GM23338 (cell line): Measurements from ENCODE around the gene ABHD3. TPM values are rescaled to one million over a fixed set of nuclear protein-coding genes. Genes with fewer than 3 reads are reported as not detected.

Source experiments
- ATAC-seq: fragments of 200-7000 bp; cut with Tn5 transposase; 3 replicates; pipeline ENCODE4 v1.9.1; 2020
- DNase-seq: peaks from one replicate; pipeline ENCODE4 v3.0.0-alpha.2; 2015; ENCODE audit warnings: low spot score
- H2AFZ ChIP-seq: fragments of 200-600 bp; sonication (generic); 2 replicates; pipeline ENCODE4 v1.8.0; 2016; ENCODE audit warnings: antibody characterized with exemption, mild to moderate bottlenecking, moderate library complexity
- H3F3A ChIP-seq: fragments of 200-600 bp; sonication (generic); replicated peaks from 2 replicates; pipeline ENCODE4 v1.8.0; 2017; ENCODE audit warnings: antibody characterized with exemption, mixed run types, low read depth
- H3K27ac ChIP-seq: fragments of 200-600 bp; sonication (generic); 2 replicates; pipeline ENCODE4 v1.6.1; 2016; ENCODE audit warnings: low read depth
- H3K27me3 ChIP-seq: fragments of 200-600 bp; sonication (generic); 2 replicates; pipeline ENCODE4 v1.8.0; 2016; ENCODE audit warnings: mild to moderate bottlenecking, mixed run types, moderate library complexity; ENCODE audit not compliant: insufficient read depth
- H3K36me3 ChIP-seq: fragments of 200-600 bp; sonication (generic); 2 replicates; pipeline ENCODE4 v1.8.0; 2016; ENCODE audit warnings: mild to moderate bottlenecking; ENCODE audit not compliant: insufficient read depth
- H3K4me1 ChIP-seq: fragments of 200-600 bp; sonication (generic); 2 replicates; pipeline ENCODE4 v1.8.0; 2016; ENCODE audit warnings: mild to moderate bottlenecking, moderate library complexity; ENCODE audit not compliant: insufficient read depth
- H3K4me2 ChIP-seq: fragments of 200-600 bp; sonication (generic); 2 replicates; pipeline ENCODE4 v1.7.1; 2017; ENCODE audit warnings: mixed run types
- H3K4me3 ChIP-seq: fragments of 200-600 bp; sonication (generic); 2 replicates; pipeline ENCODE4 v1.6.1; 2016; ENCODE audit warnings: mixed run types
- H3K79me2 ChIP-seq: fragments of 200-600 bp; sonication (generic); replicated peaks from 2 replicates; pipeline ENCODE4 v1.8.0; 2017; ENCODE audit warnings: mild to moderate bottlenecking; ENCODE audit not compliant: insufficient read depth
- H3K9me2 ChIP-seq: fragments of 200-600 bp; sonication (generic); 2 replicates; pipeline ENCODE4 v1.8.0; 2017; ENCODE audit not compliant: insufficient read depth
- H4K20me1 ChIP-seq: fragments of 200-600 bp; sonication (generic); replicated peaks from 2 replicates; pipeline ENCODE4 v1.8.0; 2017; ENCODE audit warnings: mild to moderate bottlenecking; ENCODE audit not compliant: insufficient read depth
- H3K27ac Mint-ChIP-seq: 2 replicates; pipeline ENCODE4 v1.8.0; 2020; ENCODE audit warnings: inconsistent platforms, mild to moderate bottlenecking, moderate library complexity, mixed read lengths
- H3K27me3 Mint-ChIP-seq: 3 replicates; pipeline ENCODE4 v1.8.0; 2022; ENCODE audit warnings: low read depth, mild to moderate bottlenecking, moderate library complexity, mixed read lengths, inconsistent platforms; ENCODE audit not compliant: insufficient read depth, poor library complexity
- H3K36me3 Mint-ChIP-seq: 3 replicates; pipeline ENCODE4 v1.8.0; 2021; ENCODE audit warnings: low read depth, mild to moderate bottlenecking, inconsistent platforms, moderate library complexity, mixed read lengths
- H3K4me1 Mint-ChIP-seq: 3 replicates; pipeline ENCODE4 v1.8.0; 2020; ENCODE audit warnings: mild to moderate bottlenecking, inconsistent platforms, mixed read lengths
- H3K4me3 Mint-ChIP-seq: 3 replicates; pipeline ENCODE4 v1.8.0; 2021; ENCODE audit warnings: moderate library complexity, mild to moderate bottlenecking, inconsistent platforms, mixed read lengths
- H3K9me3 Mint-ChIP-seq: 3 replicates; pipeline ENCODE4 v1.8.0; 2020; ENCODE audit warnings: moderate library complexity, mild to moderate bottlenecking, inconsistent platforms, mixed read lengths
- EZH2 ChIP-seq: fragments of 200-600 bp; sonication (generic); IDR thresholded peaks from one replicate; pipeline ENCODE4 v1.8.0; 2017; ENCODE audit warnings: antibody characterized with exemption, mild to moderate bottlenecking, low read depth; ENCODE audit not compliant: unreplicated experiment
- EZH2phosphoT487 ChIP-seq: fragments of 200-600 bp; sonication (generic); IDR thresholded peaks from one replicate; pipeline ENCODE4 v1.8.1; 2018; ENCODE audit warnings: antibody characterized with exemption; ENCODE audit not compliant: unreplicated experiment
- JUNB ChIP-seq: IDR thresholded peaks from one replicate; pipeline ENCODE4 v1.6.1; 2016; ENCODE audit warnings: antibody characterized with exemption; ENCODE audit not compliant: unreplicated experiment
- ZNF114 ChIP-seq: fragments of 250-450 bp; sonication (Bioruptor Pico); IDR thresholded peaks from 2 replicates; pipeline ENCODE4 v1.5.0; 2020; ENCODE audit warnings: mild to moderate bottlenecking, moderate library complexity
- polyA plus RNA-seq: library from polyadenylated mRNA; unstranded; fragments of >200 nt; fragmentation: Nextera tagmentation; extraction: Ambion mirVana; gene quantifications from 2 replicates; pipeline ENCODE4 v1.2.1, GENCODE V29; 2016
- total RNA-seq: library from RNA; depleted of rRNA; stranded (reverse); fragments of >200 nt; shearing (Covaris generic); gene quantifications from 2 replicates; pipeline ENCODE4 v1.2.3, GENCODE V29; 2014
- TF ChIP-seq, protein P1 (sequence below): IDR thresholded peaks from one replicate; pipeline ENCODE4 v1.6.1; 2018; ENCODE audit warnings: antibody characterized with exemption; ENCODE audit not compliant: unreplicated experiment
- TF ChIP-seq, protein P2 (sequence below): fragments of 250-450 bp; sonication (Bioruptor Pico); IDR thresholded peaks from 2 replicates; pipeline ENCODE4 v1.5.0; 2020; ENCODE audit warnings: mild to moderate bottlenecking, moderate library complexity

ABHD3 gene
- total and polyA plus RNA-seq, 2 experiments from 2014 or later, result 16.2 to 19.9 TPM

DNA sequence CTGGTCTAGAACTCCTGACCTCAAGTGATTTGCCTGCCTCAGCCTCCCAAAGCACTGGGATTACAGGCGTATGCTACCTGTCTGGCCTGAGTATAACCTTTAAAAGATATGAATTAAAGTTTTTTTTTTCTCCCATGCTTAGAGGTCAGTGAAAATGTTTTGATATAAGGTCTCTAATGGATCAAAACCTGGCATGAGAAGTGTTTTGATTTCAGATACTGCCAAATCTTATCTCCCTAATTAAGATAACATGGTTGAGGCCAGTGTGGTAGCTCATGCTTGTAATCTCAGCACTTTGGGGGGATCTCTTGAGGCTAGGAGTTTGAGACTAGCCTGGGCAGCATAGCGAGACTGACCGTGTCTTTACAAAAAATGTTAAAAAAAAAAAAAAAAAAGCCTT lies 51.2 kb downstream of the ABHD3 start (continued):
- TF ChIP-seq, protein P1, sequence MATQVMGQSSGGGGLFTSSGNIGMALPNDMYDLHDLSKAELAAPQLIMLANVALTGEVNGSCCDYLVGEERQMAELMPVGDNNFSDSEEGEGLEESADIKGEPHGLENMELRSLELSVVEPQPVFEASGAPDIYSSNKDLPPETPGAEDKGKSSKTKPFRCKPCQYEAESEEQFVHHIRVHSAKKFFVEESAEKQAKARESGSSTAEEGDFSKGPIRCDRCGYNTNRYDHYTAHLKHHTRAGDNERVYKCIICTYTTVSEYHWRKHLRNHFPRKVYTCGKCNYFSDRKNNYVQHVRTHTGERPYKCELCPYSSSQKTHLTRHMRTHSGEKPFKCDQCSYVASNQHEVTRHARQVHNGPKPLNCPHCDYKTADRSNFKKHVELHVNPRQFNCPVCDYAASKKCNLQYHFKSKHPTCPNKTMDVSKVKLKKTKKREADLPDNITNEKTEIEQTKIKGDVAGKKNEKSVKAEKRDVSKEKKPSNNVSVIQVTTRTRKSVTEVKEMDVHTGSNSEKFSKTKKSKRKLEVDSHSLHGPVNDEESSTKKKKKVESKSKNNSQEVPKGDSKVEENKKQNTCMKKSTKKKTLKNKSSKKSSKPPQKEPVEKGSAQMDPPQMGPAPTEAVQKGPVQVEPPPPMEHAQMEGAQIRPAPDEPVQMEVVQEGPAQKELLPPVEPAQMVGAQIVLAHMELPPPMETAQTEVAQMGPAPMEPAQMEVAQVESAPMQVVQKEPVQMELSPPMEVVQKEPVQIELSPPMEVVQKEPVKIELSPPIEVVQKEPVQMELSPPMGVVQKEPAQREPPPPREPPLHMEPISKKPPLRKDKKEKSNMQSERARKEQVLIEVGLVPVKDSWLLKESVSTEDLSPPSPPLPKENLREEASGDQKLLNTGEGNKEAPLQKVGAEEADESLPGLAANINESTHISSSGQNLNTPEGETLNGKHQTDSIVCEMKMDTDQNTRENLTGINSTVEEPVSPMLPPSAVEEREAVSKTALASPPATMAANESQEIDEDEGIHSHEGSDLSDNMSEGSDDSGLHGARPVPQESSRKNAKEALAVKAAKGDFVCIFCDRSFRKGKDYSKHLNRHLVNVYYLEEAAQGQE, result no peak
- TF ChIP-seq EZH2phosphoT487, result no peak
- TF ChIP-seq EZH2, result no peak
- no peak for TF ChIP-seq JUNB

DNA sequence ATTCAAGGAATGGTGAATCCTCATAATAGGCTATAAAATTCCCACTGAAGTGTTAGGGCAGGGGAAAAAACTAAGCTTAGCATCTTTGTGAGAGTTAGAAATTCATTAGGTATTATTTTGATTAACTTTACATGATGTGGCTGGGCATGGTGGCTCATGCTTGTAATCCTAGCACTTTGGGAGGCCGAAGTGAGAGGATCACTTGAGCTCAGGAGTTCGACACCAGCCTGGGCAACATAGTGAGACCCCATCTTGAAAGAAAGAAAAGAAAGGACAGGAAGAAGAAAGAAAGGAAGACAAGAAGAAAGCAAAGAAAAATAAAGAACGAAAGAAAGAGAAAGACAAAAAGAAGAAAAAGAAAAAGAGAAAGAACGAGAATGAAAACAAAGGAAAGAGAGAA lies 52.5 kb downstream of the ABHD3 start:
- H3K27me3 Mint-ChIP-seq, result no peaks in the 10 kb centered on the region
- H3K36me3 Mint-ChIP-seq, result peaks cover 5% of the 10 kb centered on the region; the same call in 2 of the 3 replicates
- no peak overlapping the region for H3K4me3 Mint-ChIP-seq
- no peak overlapping the region for H3K4me3 ChIP-seq
- H3K79me2 ChIP-seq, result no peaks in the 10 kb centered on the region
- ATAC-seq, result no peak
- H3F3A ChIP-seq, result no peaks in the 10 kb centered on the region
- H3K4me2 ChIP-seq, result no peak overlapping the region
- no peak overlapping the region for H2AFZ ChIP-seq
- H3K36me3 ChIP-seq, result no peaks in the 10 kb centered on the region
- no peaks in the 10 kb centered on the region; the same call in 2 of the 3 replicates for H3K9me3 Mint-ChIP-seq
- no peak overlapping the region for H3K27ac ChIP-seq
- no peaks in the 10 kb centered on the region for H4K20me1 ChIP-seq
- no peaks in the 10 kb centered on the region for H3K9me2 ChIP-seq
- H3K4me1 Mint-ChIP-seq, result no peaks in the 10 kb centered on the region
- TF ChIP-seq EZH2 (no peak), ZNF114 (CRISPR knock-in tag) (no peak), JUNB (no peak)
- TF ChIP-seq, protein P2, sequence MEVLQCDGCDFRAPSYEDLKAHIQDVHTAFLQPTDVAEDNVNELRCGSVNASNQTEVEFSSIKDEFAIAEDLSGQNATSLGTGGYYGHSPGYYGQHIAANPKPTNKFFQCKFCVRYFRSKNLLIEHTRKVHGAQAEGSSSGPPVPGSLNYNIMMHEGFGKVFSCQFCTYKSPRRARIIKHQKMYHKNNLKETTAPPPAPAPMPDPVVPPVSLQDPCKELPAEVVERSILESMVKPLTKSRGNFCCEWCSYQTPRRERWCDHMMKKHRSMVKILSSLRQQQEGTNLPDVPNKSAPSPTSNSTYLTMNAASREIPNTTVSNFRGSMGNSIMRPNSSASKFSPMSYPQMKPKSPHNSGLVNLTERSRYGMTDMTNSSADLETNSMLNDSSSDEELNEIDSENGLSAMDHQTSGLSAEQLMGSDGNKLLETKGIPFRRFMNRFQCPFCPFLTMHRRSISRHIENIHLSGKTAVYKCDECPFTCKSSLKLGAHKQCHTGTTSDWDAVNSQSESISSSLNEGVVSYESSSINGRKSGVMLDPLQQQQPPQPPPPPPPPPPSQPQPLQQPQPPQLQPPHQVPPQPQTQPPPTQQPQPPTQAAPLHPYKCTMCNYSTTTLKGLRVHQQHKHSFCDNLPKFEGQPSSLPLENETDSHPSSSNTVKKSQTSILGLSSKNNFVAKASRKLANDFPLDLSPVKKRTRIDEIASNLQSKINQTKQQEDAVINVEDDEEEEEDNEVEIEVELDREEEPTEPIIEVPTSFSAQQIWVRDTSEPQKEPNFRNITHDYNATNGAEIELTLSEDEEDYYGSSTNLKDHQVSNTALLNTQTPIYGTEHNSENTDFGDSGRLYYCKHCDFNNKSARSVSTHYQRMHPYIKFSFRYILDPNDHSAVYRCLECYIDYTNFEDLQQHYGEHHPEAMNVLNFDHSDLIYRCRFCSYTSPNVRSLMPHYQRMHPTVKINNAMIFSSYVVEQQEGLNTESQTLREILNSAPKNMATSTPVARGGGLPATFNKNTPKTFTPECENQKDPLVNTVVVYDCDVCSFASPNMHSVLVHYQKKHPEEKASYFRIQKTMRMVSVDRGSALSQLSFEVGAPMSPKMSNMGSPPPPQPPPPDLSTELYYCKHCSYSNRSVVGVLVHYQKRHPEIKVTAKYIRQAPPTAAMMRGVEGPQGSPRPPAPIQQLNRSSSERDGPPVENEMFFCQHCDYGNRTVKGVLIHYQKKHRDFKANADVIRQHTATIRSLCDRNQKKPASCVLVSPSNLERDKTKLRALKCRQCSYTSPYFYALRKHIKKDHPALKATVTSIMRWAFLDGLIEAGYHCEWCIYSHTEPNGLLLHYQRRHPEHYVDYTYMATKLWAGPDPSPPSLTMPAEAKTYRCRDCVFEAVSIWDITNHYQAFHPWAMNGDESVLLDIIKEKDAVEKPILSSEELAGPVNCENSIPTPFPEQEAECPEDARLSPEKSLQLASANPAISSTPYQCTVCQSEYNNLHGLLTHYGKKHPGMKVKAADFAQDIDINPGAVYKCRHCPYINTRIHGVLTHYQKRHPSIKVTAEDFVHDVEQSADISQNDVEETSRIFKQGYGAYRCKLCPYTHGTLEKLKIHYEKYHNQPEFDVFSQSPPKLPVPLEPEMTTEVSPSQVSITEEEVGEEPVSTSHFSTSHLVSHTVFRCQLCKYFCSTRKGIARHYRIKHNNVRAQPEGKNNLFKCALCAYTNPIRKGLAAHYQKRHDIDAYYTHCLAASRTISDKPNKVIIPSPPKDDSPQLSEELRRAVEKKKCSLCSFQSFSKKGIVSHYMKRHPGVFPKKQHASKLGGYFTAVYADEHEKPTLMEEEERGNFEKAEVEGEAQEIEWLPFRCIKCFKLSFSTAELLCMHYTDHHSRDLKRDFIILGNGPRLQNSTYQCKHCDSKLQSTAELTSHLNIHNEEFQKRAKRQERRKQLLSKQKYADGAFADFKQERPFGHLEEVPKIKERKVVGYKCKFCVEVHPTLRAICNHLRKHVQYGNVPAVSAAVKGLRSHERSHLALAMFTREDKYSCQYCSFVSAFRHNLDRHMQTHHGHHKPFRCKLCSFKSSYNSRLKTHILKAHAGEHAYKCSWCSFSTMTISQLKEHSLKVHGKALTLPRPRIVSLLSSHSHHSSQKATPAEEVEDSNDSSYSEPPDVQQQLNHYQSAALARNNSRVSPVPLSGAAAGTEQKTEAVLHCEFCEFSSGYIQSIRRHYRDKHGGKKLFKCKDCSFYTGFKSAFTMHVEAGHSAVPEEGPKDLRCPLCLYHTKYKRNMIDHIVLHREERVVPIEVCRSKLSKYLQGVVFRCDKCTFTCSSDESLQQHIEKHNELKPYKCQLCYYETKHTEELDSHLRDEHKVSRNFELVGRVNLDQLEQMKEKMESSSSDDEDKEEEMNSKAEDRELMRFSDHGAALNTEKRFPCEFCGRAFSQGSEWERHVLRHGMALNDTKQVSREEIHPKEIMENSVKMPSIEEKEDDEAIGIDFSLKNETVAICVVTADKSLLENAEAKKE (CRISPR knock-in tag), result no peak
- TF ChIP-seq, protein P1, result no peak
- no peak for DNase-seq
- H3K27me3 ChIP-seq, result no peaks in the 10 kb centered on the region
- H3K4me1 ChIP-seq, result no peaks in the 10 kb centered on the region
- H3K27ac Mint-ChIP-seq, result no peak overlapping the region
